HEK293 (cell line): ENCODE results near the gene LONP2.

ENCODE experiments used
- SALL2 ChIP-seq: fragments of 450-650 bp; formaldehyde crosslinking; IDR thresholded peaks from 2 replicates; pipeline ENCODE4 v1.5.0; 2017; ENCODE audit warnings: missing biosample characterization, mild to moderate bottlenecking, missing genetic modification characterization, borderline replicate concordance
- TCF7L2 ChIP-seq: IDR thresholded peaks from 2 replicates; pipeline ENCODE4 v1.6.1; 2011; ENCODE audit warnings: low read depth, mild to moderate bottlenecking, inconsistent platforms, low read length, moderate library complexity, borderline replicate concordance
- ZBTB26 ChIP-seq: fragments of 450-650 bp; formaldehyde crosslinking; optimal IDR thresholded peaks from 2 replicates; pipeline ENCODE3; 2016; ENCODE audit warnings: missing biosample characterization, mild to moderate bottlenecking, missing genetic modification characterization
- ZBTB8A ChIP-seq: fragments of 450-650 bp; formaldehyde crosslinking; IDR thresholded peaks from 2 replicates; pipeline ENCODE4 v1.5.1; 2016; ENCODE audit warnings: missing biosample characterization, missing genetic modification characterization
- ZNF664 ChIP-seq: fragments of 450-650 bp; formaldehyde crosslinking; IDR thresholded peaks from 2 replicates; pipeline ENCODE4 v1.5.1; 2016; ENCODE audit warnings: missing biosample characterization, missing genetic modification characterization
- TF ChIP-seq, protein P1 (sequence below): fragments of 450-650 bp; formaldehyde crosslinking; IDR thresholded peaks from 2 replicates; pipeline ENCODE4 v1.5.1; 2016; ENCODE audit warnings: missing biosample characterization, missing genetic modification characterization

DNA sequence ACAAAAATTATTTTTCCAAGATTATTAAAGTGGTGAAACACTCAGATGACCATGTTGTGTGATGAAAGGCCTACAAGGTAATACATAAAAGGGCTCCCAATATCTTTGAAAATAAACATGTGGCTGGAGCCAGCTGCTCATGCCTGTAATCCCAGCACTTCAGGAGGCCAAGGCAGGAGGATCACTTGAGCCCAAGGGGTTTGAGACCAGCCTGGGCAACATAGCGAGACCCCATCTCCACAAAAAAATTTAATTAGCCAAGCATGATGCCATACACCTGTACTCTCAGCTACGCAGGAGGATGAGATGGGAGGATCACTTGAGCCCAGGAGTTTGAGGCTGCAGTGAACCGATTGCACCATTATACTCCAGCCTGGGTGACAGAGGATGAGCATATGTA lies 114.3 kb downstream of the LONP2 start:
- TF ChIP-seq ZBTB8A (tag by site-specific recombination) (no peak), ZBTB26 (tag by site-specific recombination) (no peak), ZNF664 (tag by site-specific recombination) (no peak), TCF7L2 (no peak), SALL2 (tag by site-specific recombination) (no peak)
- TF ChIP-seq, protein P1, sequence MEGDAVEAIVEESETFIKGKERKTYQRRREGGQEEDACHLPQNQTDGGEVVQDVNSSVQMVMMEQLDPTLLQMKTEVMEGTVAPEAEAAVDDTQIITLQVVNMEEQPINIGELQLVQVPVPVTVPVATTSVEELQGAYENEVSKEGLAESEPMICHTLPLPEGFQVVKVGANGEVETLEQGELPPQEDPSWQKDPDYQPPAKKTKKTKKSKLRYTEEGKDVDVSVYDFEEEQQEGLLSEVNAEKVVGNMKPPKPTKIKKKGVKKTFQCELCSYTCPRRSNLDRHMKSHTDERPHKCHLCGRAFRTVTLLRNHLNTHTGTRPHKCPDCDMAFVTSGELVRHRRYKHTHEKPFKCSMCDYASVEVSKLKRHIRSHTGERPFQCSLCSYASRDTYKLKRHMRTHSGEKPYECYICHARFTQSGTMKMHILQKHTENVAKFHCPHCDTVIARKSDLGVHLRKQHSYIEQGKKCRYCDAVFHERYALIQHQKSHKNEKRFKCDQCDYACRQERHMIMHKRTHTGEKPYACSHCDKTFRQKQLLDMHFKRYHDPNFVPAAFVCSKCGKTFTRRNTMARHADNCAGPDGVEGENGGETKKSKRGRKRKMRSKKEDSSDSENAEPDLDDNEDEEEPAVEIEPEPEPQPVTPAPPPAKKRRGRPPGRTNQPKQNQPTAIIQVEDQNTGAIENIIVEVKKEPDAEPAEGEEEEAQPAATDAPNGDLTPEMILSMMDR, result no peak
